Loucy (cell line): Measurements from ENCODE around the gene C11orf87.

Experiments
- CTCF ChIP-seq: fragments of 200-600 bp; sonication (generic); conservative IDR thresholded peaks from 2 replicates; pipeline ENCODE4 v1.5.1; 2014; ENCODE audit warnings: mild to moderate bottlenecking, antibody characterized with exemption, low read length
- EZH2phosphoT487 ChIP-seq: fragments of 200-600 bp; IDR thresholded peaks from 2 replicates; pipeline ENCODE4 v1.6.1; 2018; ENCODE audit warnings: antibody characterized with exemption, mild to moderate bottlenecking, moderate library complexity, borderline replicate concordance

DNA sequence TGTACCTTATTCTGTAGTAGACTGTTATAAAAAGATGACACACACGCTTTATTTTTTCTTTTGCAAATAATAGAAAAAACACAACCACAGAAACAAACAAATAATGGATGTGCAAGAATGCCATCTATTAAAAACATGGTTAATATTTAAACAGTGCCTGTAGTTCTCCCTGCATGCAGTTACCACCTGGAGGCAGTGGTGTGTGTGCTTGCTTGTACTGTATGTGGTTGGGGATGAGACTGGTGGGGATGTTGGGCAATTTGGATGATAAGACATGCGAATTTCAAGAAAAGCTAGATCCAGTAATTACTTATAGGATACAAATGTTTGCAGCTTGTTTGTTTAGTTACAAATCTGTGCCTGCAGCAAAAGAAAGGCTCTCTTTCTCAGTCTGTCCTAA is 3.6 kb downstream of the C11orf87 start:
- TF ChIP-seq CTCF (no peak), EZH2phosphoT487 (no peak)
